Thyroid gland (tissue), 4 donors: ENCODE measurements around the gene MYLIP.

Experiments
- POLR2A ChIP-seq, 2 donors: fragments of 450-650 bp; IDR thresholded peaks; one replicate each; pipeline ENCODE4 v1.6.1; 2017; ENCODE audit warnings: antibody characterized with exemption in 2 of 2, mild to moderate bottlenecking in 2 of 2, moderate library complexity in 1 of 2
- TF ChIP-seq, protein P1 (sequence below), 6 experiments: fragments of 200-600 bp in 3 of 6; fragments of 450-650 bp in 3 of 6; sonication (generic) in 3 of 6; IDR thresholded peaks; one replicate each; pipeline ENCODE4 v1.5.1; 2016 to 2019; ENCODE audit warnings: antibody characterized with exemption in 6 of 6, mild to moderate bottlenecking in 2 of 6, inconsistent platforms in 1 of 6, moderate library complexity in 1 of 6

DNA sequence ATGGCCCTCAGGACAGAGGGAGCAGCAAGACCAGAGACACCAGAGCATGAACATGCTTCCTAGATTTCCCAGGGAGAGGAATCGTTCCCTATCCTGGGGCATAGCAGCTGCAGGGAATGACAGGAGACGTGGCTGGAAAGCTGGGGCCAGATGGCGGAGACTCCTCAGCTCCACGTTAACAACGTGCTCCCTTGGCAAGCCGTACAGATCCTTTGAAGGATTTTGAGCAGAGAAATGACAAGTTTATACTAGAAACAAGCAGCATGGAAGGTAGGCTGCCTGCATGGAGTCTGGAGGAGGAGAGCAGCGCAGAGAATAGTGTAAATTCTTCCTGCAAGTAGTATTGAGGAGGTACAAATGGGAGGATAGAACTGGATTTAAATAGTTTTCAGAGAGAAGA lies 11.7 kb downstream of the MYLIP start:
- TF ChIP-seq, protein P1, sequence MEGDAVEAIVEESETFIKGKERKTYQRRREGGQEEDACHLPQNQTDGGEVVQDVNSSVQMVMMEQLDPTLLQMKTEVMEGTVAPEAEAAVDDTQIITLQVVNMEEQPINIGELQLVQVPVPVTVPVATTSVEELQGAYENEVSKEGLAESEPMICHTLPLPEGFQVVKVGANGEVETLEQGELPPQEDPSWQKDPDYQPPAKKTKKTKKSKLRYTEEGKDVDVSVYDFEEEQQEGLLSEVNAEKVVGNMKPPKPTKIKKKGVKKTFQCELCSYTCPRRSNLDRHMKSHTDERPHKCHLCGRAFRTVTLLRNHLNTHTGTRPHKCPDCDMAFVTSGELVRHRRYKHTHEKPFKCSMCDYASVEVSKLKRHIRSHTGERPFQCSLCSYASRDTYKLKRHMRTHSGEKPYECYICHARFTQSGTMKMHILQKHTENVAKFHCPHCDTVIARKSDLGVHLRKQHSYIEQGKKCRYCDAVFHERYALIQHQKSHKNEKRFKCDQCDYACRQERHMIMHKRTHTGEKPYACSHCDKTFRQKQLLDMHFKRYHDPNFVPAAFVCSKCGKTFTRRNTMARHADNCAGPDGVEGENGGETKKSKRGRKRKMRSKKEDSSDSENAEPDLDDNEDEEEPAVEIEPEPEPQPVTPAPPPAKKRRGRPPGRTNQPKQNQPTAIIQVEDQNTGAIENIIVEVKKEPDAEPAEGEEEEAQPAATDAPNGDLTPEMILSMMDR (IDR thresholded peaks at IDR 0.05) = no peak
- TF ChIP-seq POLR2A (IDR thresholded peaks at IDR 0.05) = no peak
